Measurements from ENCODE around the gene CASR. TPM values are rescaled to one million over a fixed set of nuclear protein-coding genes. Genes with fewer than 3 reads are reported as not detected.
"Not testable (repeated sequence)": the region's sequence is repeated elsewhere in the genome, so short reads cannot be mapped to it uniquely, and the experiment has no call there.

Gene CASR
- total RNA-seq, 2 donors from 2014 or later = not detected

GRCh38 chr3:122200661-122201060 lies 17.2 kb downstream of the CASR start:
- no peak overlapping the region for H3K27ac Mint-ChIP-seq
- no peaks in the 10 kb centered on the region for H3K9me3 Mint-ChIP-seq
- no peak for ATAC-seq
- no peak for DNase-seq (ENCODE audit: low spot score in 2 of 2)
- H3K36me3 Mint-ChIP-seq = no peaks in the 10 kb centered on the region

GRCh38 chr3:122201476-122201875 lies 18.0 kb downstream of the CASR start:
- ATAC-seq; H3K36me3 Mint-ChIP-seq; H3K9me3 Mint-ChIP-seq; H3K27ac Mint-ChIP-seq; DNase-seq (ENCODE audit: low spot score in 2 of 2): not testable (repeated sequence)

- ATAC-seq (no peak), DNase-seq (ENCODE audit: low spot score in 2 of 2) (no peak)
- no peaks in the 10 kb centered on the region for H3K36me3 Mint-ChIP-seq
- no peak overlapping the region for H3K27ac Mint-ChIP-seq
- H3K9me3 Mint-ChIP-seq = peaks cover 0 to 4% of the 10 kb centered on the region in 2 donors
Measured at GRCh38 chr3:122208579-122208978, 25.1 kb downstream of the CASR start.

GRCh38 chr3:122213650-122214049 lies 30.2 kb downstream of the CASR start:
- Mint-ChIP-seq H3K36me3 (no peaks in the 10 kb centered on the region), H3K9me3 (peaks cover 0 to 4% of the 10 kb centered on the region in 2 donors), H3K27ac (no peak overlapping the region)
- ATAC-seq (peak in 1 of 2 donors; percentile 51), DNase-seq (ENCODE audit: low spot score in 2 of 2) (no peak)

GRCh38 chr3:122214711-122215110 lies 31.2 kb downstream of the CASR start:
- no peak overlapping the region for H3K27ac Mint-ChIP-seq
- H3K36me3 Mint-ChIP-seq = no peaks in the 10 kb centered on the region
- DNase-seq (ENCODE audit: low spot score in 2 of 2) = no peak
- no peaks in the 10 kb centered on the region for H3K9me3 Mint-ChIP-seq
- ATAC-seq = no peak

GRCh38 chr3:122215592-122216298 lies 32.3 kb downstream of the CASR start:
- ATAC-seq = no peak
- no peak for DNase-seq (ENCODE audit: low spot score in 2 of 2)
- Mint-ChIP-seq H3K36me3 (no peaks in the 10 kb centered on the region), H3K9me3 (no peaks in the 10 kb centered on the region), H3K27ac (no peak overlapping the region)

- ATAC-seq = no peak
- Mint-ChIP-seq H3K27ac (no peak overlapping the region), H3K36me3 (no peaks in the 10 kb centered on the region), H3K9me3 (peaks cover 0 to 4% of the 10 kb centered on the region in 2 donors)
- no peak for DNase-seq (ENCODE audit: low spot score in 2 of 2)
Measured at GRCh38 chr3:122217901-122218300, 34.4 kb downstream of the CASR start.

GRCh38 chr3:122219242-122219872 lies 35.9 kb downstream of the CASR start:
- DNase-seq (ENCODE audit: low spot score in 2 of 2) = no peak
- no peak for ATAC-seq

GRCh38 chr3:122227036-122227781 lies 43.7 kb downstream of the CASR start:
- DNase-seq (ENCODE audit: low spot score in 2 of 2) (no peak), ATAC-seq (no peak)
- Mint-ChIP-seq H3K9me3 (peaks cover 4 to 9% of the 10 kb centered on the region in 2 donors), H3K36me3 (no peaks in the 10 kb centered on the region), H3K27ac (no peak overlapping the region)

More at GRCh38 chr3:122219242-122219872, 35.9 kb downstream of the CASR start:
- Mint-ChIP-seq H3K27ac (no peak overlapping the region), H3K36me3 (no peaks in the 10 kb centered on the region), H3K9me3 (peaks cover 0 to 7% of the 10 kb centered on the region in 2 donors)

GRCh38 chr3:122230174-122230573 lies 46.7 kb downstream of the CASR start:
- Mint-ChIP-seq H3K9me3 (peaks cover 2 to 4% of the 10 kb centered on the region in 2 donors), H3K36me3 (no peaks in the 10 kb centered on the region), H3K27ac (no peak overlapping the region)
- ATAC-seq (no peak), DNase-seq (ENCODE audit: low spot score in 2 of 2) (no peak)

GRCh38 chr3:122231465-122232157 lies 48.1 kb downstream of the CASR start:
- H3K9me3 Mint-ChIP-seq = no peaks in the 10 kb centered on the region
- no peaks in the 10 kb centered on the region for H3K36me3 Mint-ChIP-seq
- no peak for DNase-seq (ENCODE audit: low spot score in 2 of 2)
- ATAC-seq = no peak
- no peak overlapping the region for H3K27ac Mint-ChIP-seq

GRCh38 chr3:122232485-122232884 lies 49.0 kb downstream of the CASR start:
- H3K27ac Mint-ChIP-seq = no peak overlapping the region
- no peak for DNase-seq (ENCODE audit: low spot score in 2 of 2)
- peak; percentile 24 to 81 for ATAC-seq
- no peaks in the 10 kb centered on the region for H3K36me3 Mint-ChIP-seq
- no peaks in the 10 kb centered on the region for H3K9me3 Mint-ChIP-seq

GRCh38 chr3:122233101-122233952 lies 49.9 kb downstream of the CASR start:
- ATAC-seq (peak; percentile 38 to 72), DNase-seq (ENCODE audit: low spot score in 2 of 2) (no peak)
- Mint-ChIP-seq H3K36me3 (no peaks in the 10 kb centered on the region), H3K9me3 (no peaks in the 10 kb centered on the region), H3K27ac (peak overlapping the region; percentile 25 to 44)

- ATAC-seq = no peak
- Mint-ChIP-seq H3K27ac (peak overlapping the region in 1 of 2 donors; percentile 44), H3K9me3 (no peaks in the 10 kb centered on the region), H3K36me3 (no peaks in the 10 kb centered on the region)
- DNase-seq (ENCODE audit: low spot score in 2 of 2) = no peak
Measured at GRCh38 chr3:122234117-122234516, 50.6 kb downstream of the CASR start.

GRCh38 chr3:122235147-122235546 lies 51.7 kb downstream of the CASR start:
- ATAC-seq (no peak), DNase-seq (ENCODE audit: low spot score in 2 of 2) (no peak)
- H3K27ac Mint-ChIP-seq = no peak overlapping the region
- no peaks in the 10 kb centered on the region for H3K9me3 Mint-ChIP-seq
- no peaks in the 10 kb centered on the region for H3K36me3 Mint-ChIP-seq

GRCh38 chr3:122239112-122239511 lies 55.6 kb downstream of the CASR start:
- DNase-seq (ENCODE audit: low spot score in 2 of 2) = no peak
- Mint-ChIP-seq H3K9me3 (no peaks in the 10 kb centered on the region), H3K27ac (no peak overlapping the region), H3K36me3 (no peaks in the 10 kb centered on the region)
- ATAC-seq = no peak
